Measurements from ENCODE around the gene HIGD2B. TPM values are rescaled to one million over a fixed set of nuclear protein-coding genes. Genes with fewer than 3 reads are reported as not detected.
"Not testable (repeated sequence)": the region's sequence is repeated elsewhere in the genome, so short reads cannot be mapped to it uniquely, and the experiment has no call there.

The HIGD2B gene
- total RNA-seq, 1 experiment from 2014 or later, result not detected

GRCh38 chr15:72680931-72681330 is 5.1 kb downstream of the HIGD2B start:
- DNase-seq (ENCODE audit: low read depth), result no peak

- no peak for DNase-seq (ENCODE audit: low read depth)
These were observed 9.1 kb downstream of the HIGD2B start for GRCh38 chr15:72676838-72677237.

- no peak for DNase-seq (ENCODE audit: low read depth)
These were observed 14.5 kb downstream of the HIGD2B start for GRCh38 chr15:72671525-72671924.

- peak; percentile 70 for DNase-seq (ENCODE audit: low read depth)
These were observed 15.2 kb downstream of the HIGD2B start for GRCh38 chr15:72670656-72671352.

DNA sequence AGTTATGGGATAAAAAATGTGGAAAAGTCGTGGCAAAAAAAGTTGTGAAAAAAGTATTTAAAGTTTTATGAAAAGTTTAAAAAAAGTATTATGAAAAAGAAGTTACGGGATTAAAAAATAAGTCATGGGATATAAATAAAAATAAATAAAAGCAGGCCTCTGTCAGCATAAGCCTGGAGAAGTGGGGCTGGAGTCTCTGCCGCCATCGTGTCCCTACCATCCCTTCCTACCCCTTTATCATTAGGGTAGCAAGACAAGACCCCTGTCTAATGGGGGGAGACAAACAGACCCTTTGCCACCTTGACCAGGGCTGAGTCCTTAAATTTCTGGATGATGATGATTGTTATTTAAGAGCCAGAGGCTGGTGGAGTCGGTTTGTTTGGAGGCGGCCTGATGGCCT is 16.2 kb downstream of the HIGD2B start:
- not testable (repeated sequence) for DNase-seq (ENCODE audit: low read depth)

GRCh38 chr15:72665706-72666105 is 20.3 kb downstream of the HIGD2B start:
- not testable (repeated sequence) for DNase-seq (ENCODE audit: low read depth)

DNA sequence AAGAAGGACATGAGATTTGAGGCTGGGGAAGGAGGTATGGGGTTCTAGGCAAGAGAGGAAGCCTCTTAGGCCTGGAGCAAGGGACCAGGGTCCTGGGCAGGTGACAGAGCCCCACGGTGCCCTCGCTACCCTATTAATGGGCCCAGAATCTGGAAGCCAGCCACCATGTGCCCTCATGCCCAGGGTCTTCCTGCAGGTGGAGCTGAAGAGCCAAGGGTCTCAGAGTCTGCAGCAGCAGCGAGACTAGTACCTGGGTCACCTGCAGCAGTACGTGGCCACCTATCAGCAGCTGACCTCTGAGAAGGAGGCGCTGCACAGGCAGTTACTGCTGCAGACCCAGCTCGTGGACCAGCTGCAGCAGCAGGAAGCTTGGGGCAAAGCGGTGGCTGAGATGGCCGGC is 22.1 kb downstream of the HIGD2B start:
- not testable (repeated sequence) for DNase-seq (ENCODE audit: low read depth)

- not testable (repeated sequence) for DNase-seq (ENCODE audit: low read depth)
These were observed 24.9 kb downstream of the HIGD2B start for GRCh38 chr15:72661081-72661480.

DNA sequence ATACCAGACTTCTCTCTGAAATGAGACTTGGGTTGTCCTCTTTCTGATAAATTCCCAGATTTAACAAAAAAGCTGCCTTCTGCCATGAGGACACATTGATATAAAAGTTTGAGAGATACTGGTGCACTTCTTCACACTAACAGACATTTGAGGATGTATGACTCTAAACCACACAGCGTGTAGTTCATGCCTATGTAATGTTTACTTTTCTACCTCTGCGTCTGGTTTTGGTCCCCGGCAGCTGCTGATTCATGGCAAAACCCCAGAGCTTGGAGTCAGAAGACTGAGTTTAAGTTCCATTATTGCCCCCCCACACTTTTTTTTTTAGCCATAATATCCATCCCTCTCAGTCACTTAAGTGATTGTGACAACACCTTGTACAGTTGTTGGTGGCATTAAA is 30.0 kb downstream of the HIGD2B start:
- DNase-seq (ENCODE audit: low read depth), result not testable (repeated sequence)

GRCh38 chr15:72654397-72654796 is 31.6 kb downstream of the HIGD2B start, which contains the start of gene GOLGA6B:
Gene GOLGA6B (plus strand): TSS chr15:72654697. CDS start chr15:72654738, 41 bp downstream.
- not testable (repeated sequence) for DNase-seq (ENCODE audit: low read depth)

DNA sequence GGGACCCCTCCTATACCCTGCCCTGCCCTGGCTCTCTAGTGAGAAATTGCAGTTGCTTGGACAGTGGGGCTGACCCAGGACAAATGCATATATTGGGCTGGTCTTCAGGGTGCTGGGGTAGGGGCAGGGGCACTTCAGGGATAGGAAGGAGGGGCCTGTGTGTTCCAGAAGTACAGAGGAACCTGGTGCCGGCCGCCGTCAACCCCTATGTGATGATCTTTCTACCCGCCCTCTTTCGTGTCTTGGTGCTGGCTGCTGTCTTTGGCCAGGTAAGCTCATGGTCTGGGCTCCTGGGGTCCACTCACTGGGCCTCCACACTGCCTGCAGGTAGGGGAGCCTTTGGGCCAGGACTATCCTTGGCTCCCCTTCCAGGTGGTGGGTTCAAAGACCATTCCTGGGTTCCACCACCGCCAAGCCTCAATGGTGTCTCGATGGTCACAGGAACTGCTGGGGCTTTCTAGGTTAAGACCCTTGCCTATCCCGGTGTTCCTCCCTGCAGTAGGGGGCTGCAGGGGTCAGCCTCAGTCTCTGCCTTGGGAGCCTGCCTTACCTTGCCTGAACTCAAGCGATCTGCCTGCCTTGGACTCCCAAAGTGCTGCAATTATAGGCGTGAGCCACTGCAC is 37.2 kb downstream of the HIGD2B start:
- not testable (repeated sequence) for DNase-seq (ENCODE audit: low read depth)

- not testable (repeated sequence) for DNase-seq (ENCODE audit: low read depth)
These were observed 43.7 kb downstream of the HIGD2B start for GRCh38 chr15:72642271-72642670.

DNA sequence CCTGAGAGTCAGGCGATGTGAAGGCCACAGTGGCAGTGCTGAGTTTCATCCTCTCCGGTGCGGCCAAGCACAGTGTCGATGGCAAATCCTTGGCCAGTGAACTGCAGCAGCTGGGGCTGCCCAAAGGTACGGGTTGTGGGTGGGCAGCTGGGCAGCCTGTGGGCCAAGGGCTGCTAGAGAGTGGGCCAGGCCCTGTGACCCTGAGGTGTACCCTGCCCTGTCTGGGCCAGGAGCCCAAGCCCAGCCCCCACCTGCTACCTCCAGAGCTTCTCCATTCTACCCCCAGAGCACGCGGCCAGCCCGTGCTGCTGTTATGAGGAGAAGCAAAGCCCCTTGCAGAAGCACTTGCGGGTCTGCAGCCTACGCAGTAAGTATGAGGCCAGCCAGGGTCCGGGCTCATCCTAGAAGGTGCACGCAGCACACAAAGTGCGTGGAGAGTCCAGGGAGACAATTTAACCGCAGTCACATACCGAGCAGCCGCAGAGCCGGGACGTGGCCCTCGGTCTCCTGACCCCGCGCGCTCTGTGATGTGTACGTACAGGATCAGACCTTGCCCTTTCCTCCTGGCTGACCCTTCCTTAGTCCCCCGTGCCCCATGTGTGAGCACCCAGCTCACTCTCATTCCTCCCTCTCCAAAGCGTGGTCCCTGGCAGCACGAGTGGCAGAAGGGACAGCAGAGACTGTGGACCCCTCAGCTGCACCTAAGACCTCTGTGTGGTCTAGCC is 46.1 kb downstream of the HIGD2B start:
- not testable (repeated sequence) for DNase-seq (ENCODE audit: low read depth)

DNA sequence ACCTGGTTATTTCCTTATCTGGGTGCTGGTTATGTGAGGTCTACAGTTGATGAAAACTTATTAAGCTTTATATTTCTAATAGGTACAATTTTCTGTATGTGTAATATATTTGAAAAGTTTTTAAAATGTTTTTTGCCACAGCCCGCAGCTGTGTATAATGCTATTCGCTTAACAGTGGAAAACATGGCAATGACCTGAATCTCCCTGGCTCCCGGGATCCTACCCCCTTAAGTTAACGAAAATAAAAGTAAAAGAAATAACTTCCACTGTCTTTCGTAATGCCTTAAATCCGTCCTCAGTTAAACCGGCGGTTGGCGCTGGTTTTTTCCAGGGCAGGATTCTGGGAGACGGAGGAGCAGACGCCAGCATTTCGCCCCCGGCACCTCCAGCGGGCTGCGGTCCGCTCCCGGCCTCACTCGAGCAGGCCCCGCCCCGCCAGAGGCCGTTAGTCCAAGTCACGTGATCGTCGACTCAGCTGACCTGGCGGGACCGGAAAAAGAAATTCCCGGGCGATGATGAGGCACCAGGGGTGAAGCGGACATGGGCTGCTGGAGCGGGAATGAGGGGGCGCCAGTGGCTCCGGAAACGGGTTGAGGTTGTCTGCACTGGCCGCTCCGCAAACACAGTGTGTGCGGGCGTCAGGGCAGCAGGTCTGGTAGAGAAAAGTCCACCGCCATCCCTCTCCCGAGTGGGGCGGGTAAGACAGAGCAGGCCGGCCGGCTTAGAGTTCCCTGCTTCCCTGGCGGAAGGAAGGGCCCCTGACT is 49.3 kb downstream of the HIGD2B start:
- DNase-seq (ENCODE audit: low read depth), result peak; percentile 71

DNA sequence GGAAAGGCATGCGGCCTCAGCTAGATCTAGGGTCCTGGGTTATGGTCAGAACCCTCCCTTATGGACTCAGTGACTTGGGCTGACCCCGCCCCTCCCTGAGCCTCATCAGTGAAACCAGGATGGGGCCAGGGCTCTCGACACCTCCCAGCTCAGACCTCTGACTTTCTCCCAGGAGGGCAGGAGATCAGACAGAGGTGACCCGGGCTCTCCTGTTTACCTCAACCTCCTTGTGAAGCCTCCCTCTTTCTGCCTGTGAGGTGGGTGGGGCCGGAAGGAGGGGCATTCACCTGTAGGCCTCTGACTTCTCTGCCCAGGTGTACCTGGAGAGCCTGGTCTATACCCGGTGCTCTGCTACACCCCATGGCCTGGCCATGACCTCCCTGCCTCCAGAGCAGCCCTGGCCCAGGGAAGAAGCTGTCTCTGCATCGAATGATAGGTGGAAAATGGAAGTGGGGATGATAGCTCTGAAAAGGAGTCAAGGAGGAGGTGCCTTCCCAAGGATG is 56.9 kb downstream of the HIGD2B start:
- DNase-seq (ENCODE audit: low read depth), result not testable (repeated sequence)

DNA sequence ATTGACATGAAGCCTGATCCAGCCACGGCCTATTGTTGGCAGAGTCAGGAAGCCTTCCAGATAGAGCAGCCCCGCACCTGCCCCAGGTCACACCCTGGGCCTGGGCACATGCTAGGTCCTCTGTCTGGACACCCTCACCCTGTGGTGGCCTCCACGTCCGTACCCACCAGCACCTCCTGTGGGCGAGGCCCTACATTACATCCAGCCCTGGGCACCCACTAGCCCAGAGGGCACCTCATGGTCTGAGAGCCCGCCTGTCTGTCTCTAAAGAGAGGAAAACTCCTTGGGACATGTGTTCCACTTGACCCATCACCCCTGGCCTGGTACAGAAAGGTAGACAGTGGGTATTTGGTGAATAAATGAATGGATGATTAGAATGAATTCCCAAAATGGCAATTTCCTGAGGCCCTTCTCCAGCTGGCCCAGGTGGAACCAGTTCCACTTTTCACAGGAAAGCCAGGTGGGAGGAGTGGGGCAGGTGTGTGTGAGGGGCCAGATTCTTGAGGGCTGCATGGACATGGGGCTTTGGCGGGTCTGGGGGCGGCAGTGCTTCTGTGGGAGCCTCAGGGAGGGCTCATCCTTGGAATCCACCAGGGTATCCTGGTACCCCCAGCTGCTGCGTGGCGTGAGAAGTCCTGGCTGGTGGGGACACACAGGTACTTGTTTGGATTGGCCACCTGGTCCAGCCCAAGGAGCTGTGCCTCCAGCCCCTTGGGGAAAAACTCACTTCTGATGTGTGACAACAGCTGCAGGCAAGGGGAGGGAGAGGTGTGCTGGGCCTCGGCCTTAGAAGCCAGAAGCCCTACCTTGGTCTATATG is 57.5 kb downstream of the HIGD2B start:
- not testable (repeated sequence) for DNase-seq (ENCODE audit: low read depth)

DNA sequence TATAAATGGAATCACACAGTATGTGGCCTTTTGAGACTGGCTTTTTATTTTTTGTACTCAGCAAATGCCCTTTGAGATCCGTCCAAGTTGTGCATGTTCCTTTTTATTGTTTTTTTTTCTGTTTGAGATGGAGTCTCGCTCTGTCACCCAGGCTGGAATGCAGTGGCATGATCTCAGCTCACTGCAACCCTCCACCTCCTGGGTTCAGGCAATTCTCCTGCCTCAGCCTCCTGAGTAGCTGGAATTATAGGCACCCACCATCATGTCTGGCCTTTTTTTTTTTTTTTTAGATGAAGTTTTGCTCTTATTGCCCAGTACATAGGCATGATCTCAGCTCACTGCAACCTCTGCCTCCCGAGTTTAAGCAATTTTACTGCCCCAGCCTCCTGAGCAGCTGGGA is 59.8 kb downstream of the HIGD2B start:
- not testable (repeated sequence) for DNase-seq (ENCODE audit: low read depth)

Data from HT1080 (cell line).